GM18498 (cell line): ENCODE data around the gene TM4SF20.

ENCODE experiments used
- ATAC-seq: cut with Tn5 transposase; IDR thresholded peaks from one replicate; pipeline ENCODE4 v1.9.1; 2021; ENCODE audit warnings: mild to moderate bottlenecking, moderate library complexity; ENCODE audit not compliant: unreplicated experiment

TM4SF20 gene

GRCh38 chr2:227323818-227324217, 55.3 kb downstream of the TM4SF20 start:
- no peak for ATAC-seq

- no peak for ATAC-seq
Observed at GRCh38 chr2:227322530-227323205, 56.4 kb downstream of the TM4SF20 start.

GRCh38 chr2:227320305-227321094, 58.6 kb downstream of the TM4SF20 start:
- no peak for ATAC-seq

GRCh38 chr2:227317834-227318233, 61.3 kb downstream of the TM4SF20 start:
- ATAC-seq: no peak

GRCh38 chr2:227313310-227313709, 65.8 kb downstream of the TM4SF20 start:
- ATAC-seq: no peak

GRCh38 chr2:227312579-227312978, 66.5 kb downstream of the TM4SF20 start:
- no peak for ATAC-seq
